ENCODE data around the gene BIN2.

Gene BIN2

GRCh38 chr12:51323966-51324895, at the start of gene BIN2:
TSS of gene BIN2 (minus strand) at chr12:51324174. CDS start at chr12:51324102, 72 bp downstream.
- no peak for DNase-seq (ENCODE audit: low read depth)
- Histone ChIP-seq H3K4me1 (ENCODE audit: control insufficient read depth, insufficient read depth, low read length) (peaks cover 23% of the 10 kb centered on the region), H3K4me3 (ENCODE audit: low read length) (no peak within 1 kb of the TSS), H3K9ac (ENCODE audit: low read length) (no peak within 1 kb of the TSS), H3K9me3 (ENCODE audit: control insufficient read depth, low read length) (no peaks in the 10 kb centered on the region), H3K36me3 (ENCODE audit: control insufficient read depth, insufficient read depth, low read length, severe bottlenecking) (no peaks in the 10 kb centered on the region), H3K27me3 (replicated peaks; ENCODE audit: control insufficient read depth, insufficient read depth, low read length) (no peaks in the 10 kb centered on the region)

GRCh38 chr12:51373187-51373586, 49.2 kb upstream of the BIN2 start:
- Histone ChIP-seq H3K27me3 (replicated peaks; ENCODE audit: control insufficient read depth, insufficient read depth, low read length) (no peaks in the 10 kb centered on the region), H3K9ac (ENCODE audit: low read length) (no peak overlapping the region), H3K4me1 (ENCODE audit: control insufficient read depth, insufficient read depth, low read length) (peaks cover 30% of the 10 kb centered on the region), H3K36me3 (ENCODE audit: control insufficient read depth, insufficient read depth, low read length, severe bottlenecking) (no peaks in the 10 kb centered on the region), H3K4me3 (ENCODE audit: low read length) (no peak overlapping the region), H3K9me3 (ENCODE audit: control insufficient read depth, low read length) (no peaks in the 10 kb centered on the region)
- no peak for DNase-seq (ENCODE audit: low read depth)

- DNase-seq (ENCODE audit: low read depth) = no peak
- H3K27me3 ChIP-seq (replicated peaks; ENCODE audit: control insufficient read depth, insufficient read depth, low read length) = no peaks in the 10 kb centered on the region
- peak overlapping the region; percentile 86 for H3K9ac ChIP-seq (ENCODE audit: low read length)
- no peaks in the 10 kb centered on the region for H3K36me3 ChIP-seq (ENCODE audit: control insufficient read depth, insufficient read depth, low read length, severe bottlenecking)
- H3K4me1 ChIP-seq (ENCODE audit: control insufficient read depth, insufficient read depth, low read length) = peaks cover 30% of the 10 kb centered on the region
- peak overlapping the region; percentile 62 for H3K4me3 ChIP-seq (ENCODE audit: low read length)
- H3K9me3 ChIP-seq (ENCODE audit: control insufficient read depth, low read length) = no peaks in the 10 kb centered on the region
These were observed 48.0 kb upstream of the BIN2 start for GRCh38 chr12:51372021-51372420.

- H3K4me1 ChIP-seq (ENCODE audit: control insufficient read depth, insufficient read depth, low read length) = peaks cover 30% of the 10 kb centered on the region
- peak; percentile 98 for DNase-seq (ENCODE audit: low read depth)
- H3K4me3 ChIP-seq (ENCODE audit: low read length) = peak overlapping the region; percentile 62
- H3K9ac ChIP-seq (ENCODE audit: low read length) = peak overlapping the region; percentile 86
- H3K36me3 ChIP-seq (ENCODE audit: control insufficient read depth, insufficient read depth, low read length, severe bottlenecking) = no peaks in the 10 kb centered on the region
- no peaks in the 10 kb centered on the region for H3K27me3 ChIP-seq (replicated peaks; ENCODE audit: control insufficient read depth, insufficient read depth, low read length)
- no peaks in the 10 kb centered on the region for H3K9me3 ChIP-seq (ENCODE audit: control insufficient read depth, low read length)
These were observed 47.5 kb upstream of the BIN2 start for GRCh38 chr12:51371295-51371953.

- peaks cover 30% of the 10 kb centered on the region for H3K4me1 ChIP-seq (ENCODE audit: control insufficient read depth, insufficient read depth, low read length)
- H3K27me3 ChIP-seq (replicated peaks; ENCODE audit: control insufficient read depth, insufficient read depth, low read length) = no peaks in the 10 kb centered on the region
- H3K36me3 ChIP-seq (ENCODE audit: control insufficient read depth, insufficient read depth, low read length, severe bottlenecking) = no peaks in the 10 kb centered on the region
- no peaks in the 10 kb centered on the region for H3K9me3 ChIP-seq (ENCODE audit: control insufficient read depth, low read length)
- no peak for DNase-seq (ENCODE audit: low read depth)
- no peak overlapping the region for H3K9ac ChIP-seq (ENCODE audit: low read length)
- no peak overlapping the region for H3K4me3 ChIP-seq (ENCODE audit: low read length)
These were observed 46.7 kb upstream of the BIN2 start for GRCh38 chr12:51370667-51371066.

GRCh38 chr12:51369581-51369980, 45.6 kb upstream of the BIN2 start:
- no peak for DNase-seq (ENCODE audit: low read depth)
- H3K4me1 ChIP-seq (ENCODE audit: control insufficient read depth, insufficient read depth, low read length) = peaks cover 24% of the 10 kb centered on the region
- no peaks in the 10 kb centered on the region for H3K9me3 ChIP-seq (ENCODE audit: control insufficient read depth, low read length)
- no peak overlapping the region for H3K4me3 ChIP-seq (ENCODE audit: low read length)
- no peak overlapping the region for H3K9ac ChIP-seq (ENCODE audit: low read length)
- no peaks in the 10 kb centered on the region for H3K27me3 ChIP-seq (replicated peaks; ENCODE audit: control insufficient read depth, insufficient read depth, low read length)
- no peaks in the 10 kb centered on the region for H3K36me3 ChIP-seq (ENCODE audit: control insufficient read depth, insufficient read depth, low read length, severe bottlenecking)

- no peak for DNase-seq (ENCODE audit: low read depth)
- H3K9ac ChIP-seq (ENCODE audit: low read length) = no peak overlapping the region
- peaks cover 21% of the 10 kb centered on the region for H3K4me1 ChIP-seq (ENCODE audit: control insufficient read depth, insufficient read depth, low read length)
- H3K9me3 ChIP-seq (ENCODE audit: control insufficient read depth, low read length) = no peaks in the 10 kb centered on the region
- no peaks in the 10 kb centered on the region for H3K27me3 ChIP-seq (replicated peaks; ENCODE audit: control insufficient read depth, insufficient read depth, low read length)
- H3K36me3 ChIP-seq (ENCODE audit: control insufficient read depth, insufficient read depth, low read length, severe bottlenecking) = no peaks in the 10 kb centered on the region
- no peak overlapping the region for H3K4me3 ChIP-seq (ENCODE audit: low read length)
These were observed 44.9 kb upstream of the BIN2 start for GRCh38 chr12:51368640-51369517.

- H3K4me3 ChIP-seq (ENCODE audit: low read length) = no peak overlapping the region
- DNase-seq (ENCODE audit: low read depth) = no peak
- peaks cover 6% of the 10 kb centered on the region for H3K27me3 ChIP-seq (replicated peaks; ENCODE audit: control insufficient read depth, insufficient read depth, low read length)
- no peaks in the 10 kb centered on the region for H3K4me1 ChIP-seq (ENCODE audit: control insufficient read depth, insufficient read depth, low read length)
- no peak overlapping the region for H3K9ac ChIP-seq (ENCODE audit: low read length)
- H3K36me3 ChIP-seq (ENCODE audit: control insufficient read depth, insufficient read depth, low read length, severe bottlenecking) = no peaks in the 10 kb centered on the region
- H3K9me3 ChIP-seq (ENCODE audit: control insufficient read depth, low read length) = no peaks in the 10 kb centered on the region
These were observed 41.3 kb upstream of the BIN2 start for GRCh38 chr12:51365276-51365675.

GRCh38 chr12:51364001-51364400, 40.0 kb upstream of the BIN2 start:
- no peaks in the 10 kb centered on the region for H3K9me3 ChIP-seq (ENCODE audit: control insufficient read depth, low read length)
- no peak overlapping the region for H3K4me3 ChIP-seq (ENCODE audit: low read length)
- no peaks in the 10 kb centered on the region for H3K36me3 ChIP-seq (ENCODE audit: control insufficient read depth, insufficient read depth, low read length, severe bottlenecking)
- no peaks in the 10 kb centered on the region for H3K4me1 ChIP-seq (ENCODE audit: control insufficient read depth, insufficient read depth, low read length)
- H3K9ac ChIP-seq (ENCODE audit: low read length) = no peak overlapping the region
- H3K27me3 ChIP-seq (replicated peaks; ENCODE audit: control insufficient read depth, insufficient read depth, low read length) = peaks cover 6% of the 10 kb centered on the region
- no peak for DNase-seq (ENCODE audit: low read depth)

- H3K9ac ChIP-seq (ENCODE audit: low read length) = no peak overlapping the region
- H3K4me1 ChIP-seq (ENCODE audit: control insufficient read depth, insufficient read depth, low read length) = no peaks in the 10 kb centered on the region
- H3K27me3 ChIP-seq (replicated peaks; ENCODE audit: control insufficient read depth, insufficient read depth, low read length) = peaks cover 6% of the 10 kb centered on the region
- no peak for DNase-seq (ENCODE audit: low read depth)
- no peaks in the 10 kb centered on the region for H3K36me3 ChIP-seq (ENCODE audit: control insufficient read depth, insufficient read depth, low read length, severe bottlenecking)
- H3K9me3 ChIP-seq (ENCODE audit: control insufficient read depth, low read length) = no peaks in the 10 kb centered on the region
- H3K4me3 ChIP-seq (ENCODE audit: low read length) = no peak overlapping the region
These were observed 38.9 kb upstream of the BIN2 start for GRCh38 chr12:51362747-51363342.

All from adipocyte (in vitro differentiated cells).